ENCODE data around the gene AQP3. TPM values are rescaled to one million over a fixed set of nuclear protein-coding genes. Genes with fewer than 3 reads are reported as not detected.
"Not testable (repeated sequence)": the region's sequence is repeated elsewhere in the genome, so short reads cannot be mapped to it uniquely, and the experiment has no call there.

AQP3 gene
- total RNA-seq (2014; rRNA removed; shearing (Covaris generic)) (not detected in 2 replicates), polyA plus RNA-seq (2016; fragmentation: Nextera tagmentation; extraction: Ambion mirVana) (0.19 and 0.29 TPM in 2 replicates)

DNA sequence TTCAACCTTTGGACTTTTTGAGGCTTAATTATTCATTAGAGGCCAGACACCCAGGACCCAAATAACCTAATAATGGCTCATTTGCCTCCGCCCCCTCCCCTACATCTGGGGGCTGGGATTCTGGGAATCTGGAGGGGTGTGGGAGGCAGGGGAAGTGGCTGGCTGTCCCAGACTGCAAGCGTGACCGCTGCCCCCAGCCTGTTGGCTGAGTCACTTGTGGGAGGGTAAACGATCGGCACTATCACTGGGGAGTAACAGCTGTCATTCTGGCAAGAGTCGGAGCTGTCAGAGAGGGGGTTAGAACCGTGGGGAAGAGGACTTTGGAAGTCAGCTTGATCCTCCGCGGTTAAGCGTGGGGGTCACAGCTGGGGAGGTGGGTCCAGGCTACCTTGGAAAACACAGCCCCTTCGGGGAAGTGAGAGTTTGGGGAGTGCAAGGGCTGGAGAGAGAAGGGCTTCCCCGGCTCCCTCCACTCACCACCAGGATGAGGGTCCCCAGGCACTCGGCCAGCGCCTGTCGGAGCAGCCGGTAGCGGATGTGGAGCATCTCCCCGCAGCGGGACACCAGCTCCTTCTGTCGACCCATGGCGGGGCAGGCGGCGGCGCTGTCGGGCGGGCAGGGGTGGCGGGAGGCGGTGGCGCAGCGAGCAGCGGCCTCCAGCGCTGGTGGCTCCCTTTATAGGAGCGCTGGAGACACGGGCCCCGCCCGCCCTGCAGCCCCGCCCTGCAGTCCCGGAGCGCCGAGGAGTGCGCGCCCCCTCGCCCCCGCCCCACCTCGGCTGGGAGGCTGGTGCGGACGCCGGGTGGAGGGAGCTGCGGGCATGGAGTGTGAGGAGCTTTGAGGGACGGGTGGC is at the start of gene AQP3:
TSS of gene AQP3 (minus strand) at position 648 of the 853 bp plus-strand sequence. CDS start at position 585, 63 bp downstream.
- in situ Hi-C loops (cut with MboI), result no loop called here
- no peaks in the 10 kb centered on the region for H3K27me3 ChIP-seq (replicated peaks; ENCODE audit: insufficient read depth)
- peak within 1 kb of the TSS; percentile 73 for H3K4me2 ChIP-seq (ENCODE audit: unreplicated experiment)
- DNase-seq, result peak; percentile 73
- no peaks in the 10 kb centered on the region for H3K9me2 ChIP-seq (ENCODE audit: insufficient read depth)
- H3K36me3 ChIP-seq (ENCODE audit: low read depth), result no peaks in the 10 kb centered on the region
- WGBS, 2 experiments (ENCODE audit: low coverage in 1 of 2, low lambda C conversion rate in 2 of 2, missing lambda C conversion rate in 2 of 2), result 2 to 4% methylated on average over 23 to 38 of the region's 50 CpGs
- TF ChIP-seq EZH2 (IDR thresholded peaks at IDR 0.05; ENCODE audit: insufficient read depth, poor library complexity, severe bottlenecking), result no peak
- TF ChIP-seq EZH2phosphoT487 (IDR thresholded peaks at IDR 0.05; ENCODE audit: insufficient read depth, low read depth), result no peak
- peaks cover 6% of the 10 kb centered on the region; the same call in 1 of the 2 replicates for H3K4me1 ChIP-seq (ENCODE audit: insufficient read depth)
- H2AFZ ChIP-seq, result peak within 1 kb of the TSS; percentile 76
- no peaks in the 10 kb centered on the region for H3K79me2 ChIP-seq (ENCODE audit: insufficient read depth)
- H3K4me3 ChIP-seq, result peak within 1 kb of the TSS; percentile 71
- 0 out of 2 replicates have a peak within 1 kb of the TSS, but pooled peaks have one; percentile 22 for H3K9ac ChIP-seq
- H3K9me3 ChIP-seq (ENCODE audit: low read depth), result no peaks in the 10 kb centered on the region
- no peak within 1 kb of the TSS for H3K27ac ChIP-seq
- no peaks in the 10 kb centered on the region for H4K20me1 ChIP-seq (ENCODE audit: insufficient read depth)
- no peaks in the 10 kb centered on the region for H3F3A ChIP-seq (ENCODE audit: insufficient read depth)

DNA sequence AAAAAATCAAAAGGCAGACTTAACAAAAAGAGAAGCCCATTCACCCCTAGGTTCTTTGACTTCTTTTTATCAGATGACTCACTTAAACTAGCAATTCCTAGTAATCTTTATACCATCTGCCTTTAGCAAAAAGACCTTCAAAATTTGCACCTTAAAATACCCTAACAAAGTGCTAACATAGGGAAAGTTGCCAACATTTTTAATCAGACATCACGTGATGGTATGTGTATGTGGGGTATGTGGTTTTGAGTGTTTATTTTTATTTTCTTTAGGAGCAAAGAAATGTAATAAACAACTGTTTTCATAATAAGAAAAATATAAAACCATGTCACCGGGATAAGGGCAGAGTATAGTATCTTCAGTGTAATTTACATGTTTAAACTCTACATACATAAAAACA is 46.4 kb upstream of the AQP3 start:
- WGBS, 2 experiments (ENCODE audit: low coverage in 1 of 2, low lambda C conversion rate in 2 of 2, missing lambda C conversion rate in 2 of 2), result 57 to 62% methylated on average over 2 of the region's 2 CpGs
- Histone ChIP-seq H3F3A (ENCODE audit: insufficient read depth) (peaks cover 14% of the 10 kb centered on the region), H3K4me1 (ENCODE audit: insufficient read depth) (peaks cover 17% of the 10 kb centered on the region)
- H2AFZ ChIP-seq; H3K9me3 ChIP-seq (ENCODE audit: low read depth); H3K9me2 ChIP-seq (ENCODE audit: insufficient read depth); H3K27ac ChIP-seq; H3K4me3 ChIP-seq; H3K79me2 ChIP-seq (ENCODE audit: insufficient read depth); H3K9ac ChIP-seq; in situ Hi-C loops (cut with MboI); H3K27me3 ChIP-seq (replicated peaks; ENCODE audit: insufficient read depth); H3K4me2 ChIP-seq (ENCODE audit: unreplicated experiment); DNase-seq; H3K36me3 ChIP-seq (ENCODE audit: low read depth); H4K20me1 ChIP-seq (ENCODE audit: insufficient read depth): not testable (repeated sequence)

DNA sequence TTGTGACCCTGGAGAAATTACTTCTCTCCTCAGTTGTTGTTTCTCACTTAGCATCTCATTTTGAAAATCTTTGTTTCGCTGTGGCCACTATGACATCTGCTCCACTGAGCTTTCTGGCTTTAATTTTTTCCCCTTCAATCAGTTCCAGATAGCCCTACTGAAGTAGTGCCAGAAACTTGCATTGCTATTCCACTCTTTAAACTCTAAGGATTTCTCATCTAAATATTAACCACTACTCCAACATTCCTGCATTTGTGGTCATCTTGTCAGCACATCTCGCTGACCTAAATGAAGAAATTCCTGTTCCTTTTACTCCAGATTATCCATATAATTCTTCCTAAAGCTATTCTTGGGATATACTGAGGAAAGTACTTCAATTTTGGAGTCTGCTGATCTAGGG is 41.7 kb upstream of the AQP3 start:
- in situ Hi-C loops (cut with MboI), result no loop called here
- Histone ChIP-seq H3K9ac (no peak overlapping the region), H3K27me3 (replicated peaks; ENCODE audit: insufficient read depth) (no peaks in the 10 kb centered on the region), H3K9me3 (ENCODE audit: low read depth) (no peaks in the 10 kb centered on the region), H4K20me1 (ENCODE audit: insufficient read depth) (no peaks in the 10 kb centered on the region), H2AFZ (no peak overlapping the region; the same call in 1 of the 2 replicates), H3F3A (ENCODE audit: insufficient read depth) (peaks cover 22% of the 10 kb centered on the region), H3K4me1 (ENCODE audit: insufficient read depth) (peaks cover 19% of the 10 kb centered on the region), H3K4me2 (ENCODE audit: unreplicated experiment) (peak overlapping the region; percentile 46), H3K36me3 (ENCODE audit: low read depth) (no peaks in the 10 kb centered on the region), H3K4me3 (peak overlapping the region; percentile 0; the same call in 1 of the 2 replicates), H3K27ac (no peak overlapping the region), H3K79me2 (ENCODE audit: insufficient read depth) (no peaks in the 10 kb centered on the region), H3K9me2 (ENCODE audit: insufficient read depth) (no peaks in the 10 kb centered on the region)
- DNase-seq, result peak; percentile 68
- TF ChIP-seq EZH2phosphoT487 (IDR thresholded peaks at IDR 0.05; ENCODE audit: insufficient read depth, low read depth), result 0 out of 2 replicates have a peak, but pooled peaks have one; percentile 38
- TF ChIP-seq EZH2 (IDR thresholded peaks at IDR 0.05; ENCODE audit: insufficient read depth, poor library complexity, severe bottlenecking), result no peak
- WGBS, 2 experiments (ENCODE audit: low coverage in 1 of 2, low lambda C conversion rate in 2 of 2, missing lambda C conversion rate in 2 of 2), result 3 to 6% methylated on average over 2 of the region's 2 CpGs

DNA sequence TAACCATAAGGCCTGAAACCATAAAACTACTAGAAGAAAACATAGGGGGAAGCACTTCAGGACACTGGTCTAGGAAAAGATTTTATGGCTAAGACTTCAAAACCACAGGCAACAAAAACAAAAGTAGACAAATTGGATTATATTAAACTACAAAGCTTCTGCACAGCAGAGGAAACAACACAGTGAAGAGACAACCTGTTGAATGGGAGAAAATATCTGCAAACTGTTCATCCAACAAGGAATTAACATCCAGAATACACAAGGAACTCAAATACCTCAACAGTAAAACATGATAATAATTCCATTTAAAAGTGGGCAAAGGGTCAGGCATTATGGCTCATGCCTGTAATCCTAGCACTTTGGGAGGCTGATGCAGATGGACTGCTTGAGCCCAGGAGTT is 37.9 kb upstream of the AQP3 start:
- in situ Hi-C loops (cut with MboI); H3K36me3 ChIP-seq (ENCODE audit: low read depth); H3K4me2 ChIP-seq (ENCODE audit: unreplicated experiment); DNase-seq; H3K9ac ChIP-seq; H3K4me3 ChIP-seq; H2AFZ ChIP-seq; H3K9me2 ChIP-seq (ENCODE audit: insufficient read depth); H4K20me1 ChIP-seq (ENCODE audit: insufficient read depth); H3K79me2 ChIP-seq (ENCODE audit: insufficient read depth); H3K27me3 ChIP-seq (replicated peaks; ENCODE audit: insufficient read depth); H3K27ac ChIP-seq; H3K9me3 ChIP-seq (ENCODE audit: low read depth): not testable (repeated sequence)
- Histone ChIP-seq H3K4me1 (ENCODE audit: insufficient read depth) (peaks cover 15% of the 10 kb centered on the region), H3F3A (ENCODE audit: insufficient read depth) (peaks cover 19% of the 10 kb centered on the region)

Measured in GM23248 (cell line).